ENCODE data around the gene FRAS1. TPM values are rescaled to one million over a fixed set of nuclear protein-coding genes. Genes with fewer than 3 reads are reported as not detected.

Gene FRAS1
- total and polyA plus RNA-seq, 2 donors (not counting 1 experiment from before 2014, with no cell fraction given): 0.30 to 0.66 TPM

DNA sequence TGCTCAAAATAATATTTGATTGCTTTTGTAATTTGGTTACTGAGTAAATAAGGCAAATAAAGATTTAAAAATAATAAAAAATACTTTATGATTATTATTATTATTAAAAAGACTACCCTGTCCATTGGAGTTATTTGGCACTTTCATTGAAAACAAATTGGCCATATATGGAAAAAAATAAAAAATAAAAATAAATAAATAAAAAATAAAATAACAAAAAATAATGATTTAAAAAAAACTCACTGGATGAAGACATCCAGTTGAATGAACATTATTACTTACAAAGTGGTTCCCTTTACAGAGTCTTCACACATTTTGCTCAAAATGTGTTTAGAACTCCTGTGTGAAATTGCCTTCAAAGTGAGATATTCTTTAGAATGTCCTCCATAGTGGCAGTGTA is 353.1 kb downstream of the FRAS1 start:
- H3K4me2 ChIP-seq (ENCODE audit: extremely low read depth, insufficient read depth, low read length): no peak overlapping the region
- DNase-seq (ENCODE audit: low read depth in 2 of 2): no peak
- no peak for TF ChIP-seq EZH2 (IDR thresholded peaks at IDR 0.05; ENCODE audit: low read length, missing control alignments)
- TF ChIP-seq, protein P1, sequence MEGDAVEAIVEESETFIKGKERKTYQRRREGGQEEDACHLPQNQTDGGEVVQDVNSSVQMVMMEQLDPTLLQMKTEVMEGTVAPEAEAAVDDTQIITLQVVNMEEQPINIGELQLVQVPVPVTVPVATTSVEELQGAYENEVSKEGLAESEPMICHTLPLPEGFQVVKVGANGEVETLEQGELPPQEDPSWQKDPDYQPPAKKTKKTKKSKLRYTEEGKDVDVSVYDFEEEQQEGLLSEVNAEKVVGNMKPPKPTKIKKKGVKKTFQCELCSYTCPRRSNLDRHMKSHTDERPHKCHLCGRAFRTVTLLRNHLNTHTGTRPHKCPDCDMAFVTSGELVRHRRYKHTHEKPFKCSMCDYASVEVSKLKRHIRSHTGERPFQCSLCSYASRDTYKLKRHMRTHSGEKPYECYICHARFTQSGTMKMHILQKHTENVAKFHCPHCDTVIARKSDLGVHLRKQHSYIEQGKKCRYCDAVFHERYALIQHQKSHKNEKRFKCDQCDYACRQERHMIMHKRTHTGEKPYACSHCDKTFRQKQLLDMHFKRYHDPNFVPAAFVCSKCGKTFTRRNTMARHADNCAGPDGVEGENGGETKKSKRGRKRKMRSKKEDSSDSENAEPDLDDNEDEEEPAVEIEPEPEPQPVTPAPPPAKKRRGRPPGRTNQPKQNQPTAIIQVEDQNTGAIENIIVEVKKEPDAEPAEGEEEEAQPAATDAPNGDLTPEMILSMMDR (conservative IDR thresholded peaks at IDR 0.05 in 1 of 2, IDR thresholded peaks at IDR 0.05 in 1 of 2; ENCODE audit: low read depth in 1 of 2, low read length in 2 of 2): no peak
- H4K20me1 ChIP-seq (ENCODE audit: control insufficient read depth, extremely low read depth, insufficient read depth, low read length): no peaks in the 10 kb centered on the region
- no peaks in the 10 kb centered on the region for H3K36me3 ChIP-seq (ENCODE audit: control insufficient read depth, insufficient read depth, low read length)
- no peak overlapping the region for H3K4me3 ChIP-seq (replicated peaks in 1 of 4; ENCODE audit: control extremely low read depth in 1 of 4, insufficient read depth in 1 of 4, low read depth in 3 of 4, low read length in 4 of 4)
- no peak overlapping the region for H3K27ac ChIP-seq (ENCODE audit: insufficient read depth, low read length)
- no peak overlapping the region for H2AFZ ChIP-seq (ENCODE audit: low read length)
- no peaks in the 10 kb centered on the region for H3K27me3 ChIP-seq (ENCODE audit: control insufficient read depth, insufficient read depth, low read length)
- H3K9me3 ChIP-seq (ENCODE audit: control insufficient read depth, insufficient read depth, low read depth, low read length): no peaks in the 10 kb centered on the region
- no peak overlapping the region for H3K9ac ChIP-seq (ENCODE audit: insufficient read depth, low read length)
- no peaks in the 10 kb centered on the region for H3K79me2 ChIP-seq (ENCODE audit: control insufficient read depth, insufficient read depth, low read length)
- no peaks in the 10 kb centered on the region for H3K4me1 ChIP-seq (ENCODE audit: control insufficient read depth, extremely low read depth, insufficient read depth, low read length)

DNA sequence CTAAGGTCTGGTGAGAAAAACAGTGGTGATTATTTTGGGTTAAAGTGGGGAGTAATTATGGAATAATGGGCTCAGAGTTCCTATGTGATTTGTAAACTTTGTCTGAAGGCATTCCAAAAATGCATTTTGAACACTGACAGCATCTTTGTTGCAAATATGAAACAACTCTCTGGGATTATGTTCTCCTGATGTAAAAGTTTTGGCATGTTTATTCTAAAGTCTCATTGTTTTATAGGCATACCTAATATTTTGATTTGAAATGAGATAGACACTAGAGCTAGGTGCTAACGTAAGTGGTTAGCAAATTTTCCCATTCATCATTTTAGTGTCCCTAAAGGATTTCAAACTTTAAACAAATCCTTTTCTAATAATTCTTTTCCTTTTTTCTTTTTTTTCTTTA is 353.6 kb downstream of the FRAS1 start:
- DNase-seq (ENCODE audit: low read depth in 2 of 2): peak in 1 of 2 donors; percentile 2
- no peaks in the 10 kb centered on the region for H3K9me3 ChIP-seq (ENCODE audit: control insufficient read depth, insufficient read depth, low read depth, low read length)
- no peak overlapping the region for H3K4me2 ChIP-seq (ENCODE audit: extremely low read depth, insufficient read depth, low read length)
- H2AFZ ChIP-seq (ENCODE audit: low read length): no peak overlapping the region
- no peak for TF ChIP-seq EZH2 (IDR thresholded peaks at IDR 0.05; ENCODE audit: low read length, missing control alignments)
- TF ChIP-seq, protein P1 (conservative IDR thresholded peaks at IDR 0.05 in 1 of 2, IDR thresholded peaks at IDR 0.05 in 1 of 2; ENCODE audit: low read depth in 1 of 2, low read length in 2 of 2): no peak
- no peaks in the 10 kb centered on the region for H3K4me1 ChIP-seq (ENCODE audit: control insufficient read depth, extremely low read depth, insufficient read depth, low read length)
- H3K27ac ChIP-seq (ENCODE audit: insufficient read depth, low read length): no peak overlapping the region
- no peaks in the 10 kb centered on the region for H3K27me3 ChIP-seq (ENCODE audit: control insufficient read depth, insufficient read depth, low read length)
- H3K9ac ChIP-seq (ENCODE audit: insufficient read depth, low read length): no peak overlapping the region
- no peaks in the 10 kb centered on the region for H3K79me2 ChIP-seq (ENCODE audit: control insufficient read depth, insufficient read depth, low read length)
- no peaks in the 10 kb centered on the region for H3K36me3 ChIP-seq (ENCODE audit: control insufficient read depth, insufficient read depth, low read length)
- no peaks in the 10 kb centered on the region for H4K20me1 ChIP-seq (ENCODE audit: control insufficient read depth, extremely low read depth, insufficient read depth, low read length)
- H3K4me3 ChIP-seq (replicated peaks in 1 of 4; ENCODE audit: control extremely low read depth in 1 of 4, insufficient read depth in 1 of 4, low read depth in 3 of 4, low read length in 4 of 4): no peak overlapping the region

DNA sequence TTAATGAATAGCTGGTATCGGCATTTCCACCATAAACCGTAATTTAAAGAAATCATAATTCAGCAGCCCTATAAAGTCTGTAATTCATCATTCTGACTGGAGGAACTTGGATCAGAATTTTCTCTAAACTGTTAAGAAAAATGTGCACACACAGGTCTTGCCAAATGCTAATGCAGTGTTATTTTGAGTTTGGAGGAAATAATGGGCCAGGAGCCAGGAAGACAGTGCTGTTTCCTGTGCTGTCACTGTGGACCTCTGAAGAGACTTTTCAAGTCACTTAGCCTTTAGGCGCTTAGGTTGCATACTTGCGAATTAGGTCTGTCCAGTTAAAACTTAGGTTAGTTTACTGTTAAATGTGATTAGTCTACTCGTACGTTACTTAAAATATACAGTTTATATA is 357.0 kb downstream of the FRAS1 start:
- no peaks in the 10 kb centered on the region for H3K79me2 ChIP-seq (ENCODE audit: control insufficient read depth, insufficient read depth, low read length)
- H3K4me1 ChIP-seq (ENCODE audit: control insufficient read depth, extremely low read depth, insufficient read depth, low read length): no peaks in the 10 kb centered on the region
- no peak overlapping the region for H3K27ac ChIP-seq (ENCODE audit: insufficient read depth, low read length)
- no peaks in the 10 kb centered on the region for H3K36me3 ChIP-seq (ENCODE audit: control insufficient read depth, insufficient read depth, low read length)
- H3K4me3 ChIP-seq (replicated peaks in 1 of 4; ENCODE audit: control extremely low read depth in 1 of 4, insufficient read depth in 1 of 4, low read depth in 3 of 4, low read length in 4 of 4): no peak overlapping the region
- H3K4me2 ChIP-seq (ENCODE audit: extremely low read depth, insufficient read depth, low read length): no peak overlapping the region
- no peaks in the 10 kb centered on the region for H3K9me3 ChIP-seq (ENCODE audit: control insufficient read depth, insufficient read depth, low read depth, low read length)
- H3K9ac ChIP-seq (ENCODE audit: insufficient read depth, low read length): no peak overlapping the region
- peak; percentile 2 to 5 for DNase-seq (ENCODE audit: low read depth in 2 of 2)
- no peak for TF ChIP-seq EZH2 (IDR thresholded peaks at IDR 0.05; ENCODE audit: low read length, missing control alignments)
- TF ChIP-seq, protein P1 (conservative IDR thresholded peaks at IDR 0.05 in 1 of 2, IDR thresholded peaks at IDR 0.05 in 1 of 2; ENCODE audit: low read depth in 1 of 2, low read length in 2 of 2): no peak
- peaks cover 6% of the 10 kb centered on the region for H3K27me3 ChIP-seq (ENCODE audit: control insufficient read depth, insufficient read depth, low read length)
- H4K20me1 ChIP-seq (ENCODE audit: control insufficient read depth, extremely low read depth, insufficient read depth, low read length): no peaks in the 10 kb centered on the region
- H2AFZ ChIP-seq (ENCODE audit: low read length): no peak overlapping the region

Measured in fibroblast of lung (primary cell).